Endodermal cell (in vitro differentiated cells): ENCODE measurements around the gene LRRC17. TPM values are rescaled to one million over a fixed set of nuclear protein-coding genes. Genes with fewer than 3 reads are reported as not detected.

Source experiments
- DNase-seq: peaks from one replicate; pipeline ENCODE4 v3.0.0-alpha.2; 2017
- H3K27ac ChIP-seq: 2 replicates; pipeline ENCODE4 v1.5.1; 2013; ENCODE audit warnings: mild to moderate bottlenecking, low read depth, low read length, moderate library complexity
- H3K27me3 ChIP-seq: 2 replicates; pipeline ENCODE4 v1.6.1; 2013; ENCODE audit warnings: mild to moderate bottlenecking, low read length, moderate library complexity; ENCODE audit not compliant: insufficient read depth, control insufficient read depth, poor library complexity, severe bottlenecking
- H3K36me3 ChIP-seq: 2 replicates; pipeline ENCODE4 v1.7.0; 2013; ENCODE audit warnings: mild to moderate bottlenecking, low read length, moderate library complexity; ENCODE audit not compliant: control insufficient read depth, insufficient read depth
- H3K4me1 ChIP-seq: one replicate; pipeline ENCODE4 v1.7.0; 2013; ENCODE audit warnings: low read length; ENCODE audit not compliant: control insufficient read depth, insufficient read depth
- H3K4me3 ChIP-seq: 2 replicates; pipeline ENCODE4 v1.5.1; 2013; ENCODE audit warnings: mild to moderate bottlenecking, low read length, moderate library complexity
- H3K9ac ChIP-seq: 2 replicates; pipeline ENCODE4 v1.6.1; 2013; ENCODE audit warnings: mild to moderate bottlenecking, low read length, moderate library complexity; ENCODE audit not compliant: poor library complexity, severe bottlenecking; ENCODE audit errors: extremely low read depth
- H3K9me3 ChIP-seq: 2 replicates; pipeline ENCODE4 v1.6.1; 2013; ENCODE audit warnings: mild to moderate bottlenecking, low read length, moderate library complexity; ENCODE audit not compliant: control insufficient read depth
- H3K27ac Mint-ChIP-seq: 2 replicates; pipeline ENCODE4 v1.8.0; 2020; ENCODE audit warnings: mixed read lengths
- H3K27me3 Mint-ChIP-seq: 2 replicates; pipeline ENCODE4 v1.8.0; 2021; ENCODE audit warnings: mild to moderate bottlenecking, mixed read lengths; ENCODE audit not compliant: insufficient read depth
- H3K36me3 Mint-ChIP-seq: 2 replicates; pipeline ENCODE4 v1.8.0; 2020; ENCODE audit warnings: low read depth, mixed read lengths
- H3K4me1 Mint-ChIP-seq: 2 replicates; pipeline ENCODE4 v1.8.0; 2020; ENCODE audit warnings: mixed read lengths
- H3K4me3 Mint-ChIP-seq: 2 replicates; pipeline ENCODE4 v1.8.0; 2020; ENCODE audit warnings: mild to moderate bottlenecking, moderate library complexity, mixed read lengths
- H3K9me3 Mint-ChIP-seq: 2 replicates; pipeline ENCODE4 v1.8.0; 2020; ENCODE audit warnings: mild to moderate bottlenecking, mixed read lengths
- WGBS, 2 experiments: methylation state at CpG; one replicate each; pipeline versions ENCODE4 v1.1.5 to v1.1.7; 2013; ENCODE audit warnings: missing lambda C conversion rate in 2 of 2, mixed read lengths in 1 of 2; ENCODE audit not compliant: insufficient coverage in 1 of 2, insufficient read length in 1 of 2; 5-methylcytosine and 5-hydroxymethylcytosine counted together
- total RNA-seq, 2 donors: library from RNA; stranded (reverse); fragmentation: NEBNext Ultra II Directional in 1 of 2; extraction: Animal tissue kit (Norgen Biotek cat#: 25700) in 1 of 2; gene quantifications; 2 replicates in 1 of 2; 3 replicates in 1 of 2; pipeline ENCODE4 v1.2.1, GENCODE V29; 2021
- TF ChIP-seq, protein P1 (sequence below): fragments of 200-600 bp; sonication (generic); conservative IDR thresholded peaks from 2 replicates; pipeline ENCODE4 v1.5.0; 2021; ENCODE audit warnings: antibody characterized with exemption, mild to moderate bottlenecking

LRRC17 gene
- total RNA-seq, 2 donors from 2014 or later, result 0.18 to 0.53 TPM

DNA sequence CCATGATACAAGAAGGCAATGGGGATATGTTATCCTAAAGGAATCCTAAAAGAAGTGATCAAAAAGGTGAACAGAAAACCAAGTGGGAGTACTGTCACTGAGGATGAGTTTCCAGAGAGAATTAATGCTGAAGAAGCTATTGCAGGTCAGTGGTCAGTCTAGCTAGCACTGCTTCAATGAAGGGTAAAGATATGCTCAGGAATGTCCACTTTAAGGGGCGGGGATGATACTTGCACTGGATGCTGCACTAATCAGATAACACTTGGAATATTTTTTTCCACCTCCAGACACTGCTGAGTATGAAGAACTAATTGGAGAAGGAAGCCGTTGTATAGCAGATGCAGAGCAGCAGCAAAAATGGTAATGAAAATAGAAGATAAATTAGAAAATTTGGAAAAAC, 75.3 kb downstream of the LRRC17 start:
- TF ChIP-seq, protein P1, sequence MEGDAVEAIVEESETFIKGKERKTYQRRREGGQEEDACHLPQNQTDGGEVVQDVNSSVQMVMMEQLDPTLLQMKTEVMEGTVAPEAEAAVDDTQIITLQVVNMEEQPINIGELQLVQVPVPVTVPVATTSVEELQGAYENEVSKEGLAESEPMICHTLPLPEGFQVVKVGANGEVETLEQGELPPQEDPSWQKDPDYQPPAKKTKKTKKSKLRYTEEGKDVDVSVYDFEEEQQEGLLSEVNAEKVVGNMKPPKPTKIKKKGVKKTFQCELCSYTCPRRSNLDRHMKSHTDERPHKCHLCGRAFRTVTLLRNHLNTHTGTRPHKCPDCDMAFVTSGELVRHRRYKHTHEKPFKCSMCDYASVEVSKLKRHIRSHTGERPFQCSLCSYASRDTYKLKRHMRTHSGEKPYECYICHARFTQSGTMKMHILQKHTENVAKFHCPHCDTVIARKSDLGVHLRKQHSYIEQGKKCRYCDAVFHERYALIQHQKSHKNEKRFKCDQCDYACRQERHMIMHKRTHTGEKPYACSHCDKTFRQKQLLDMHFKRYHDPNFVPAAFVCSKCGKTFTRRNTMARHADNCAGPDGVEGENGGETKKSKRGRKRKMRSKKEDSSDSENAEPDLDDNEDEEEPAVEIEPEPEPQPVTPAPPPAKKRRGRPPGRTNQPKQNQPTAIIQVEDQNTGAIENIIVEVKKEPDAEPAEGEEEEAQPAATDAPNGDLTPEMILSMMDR, result no peak
- no peak overlapping the region for H3K4me3 Mint-ChIP-seq

DNA sequence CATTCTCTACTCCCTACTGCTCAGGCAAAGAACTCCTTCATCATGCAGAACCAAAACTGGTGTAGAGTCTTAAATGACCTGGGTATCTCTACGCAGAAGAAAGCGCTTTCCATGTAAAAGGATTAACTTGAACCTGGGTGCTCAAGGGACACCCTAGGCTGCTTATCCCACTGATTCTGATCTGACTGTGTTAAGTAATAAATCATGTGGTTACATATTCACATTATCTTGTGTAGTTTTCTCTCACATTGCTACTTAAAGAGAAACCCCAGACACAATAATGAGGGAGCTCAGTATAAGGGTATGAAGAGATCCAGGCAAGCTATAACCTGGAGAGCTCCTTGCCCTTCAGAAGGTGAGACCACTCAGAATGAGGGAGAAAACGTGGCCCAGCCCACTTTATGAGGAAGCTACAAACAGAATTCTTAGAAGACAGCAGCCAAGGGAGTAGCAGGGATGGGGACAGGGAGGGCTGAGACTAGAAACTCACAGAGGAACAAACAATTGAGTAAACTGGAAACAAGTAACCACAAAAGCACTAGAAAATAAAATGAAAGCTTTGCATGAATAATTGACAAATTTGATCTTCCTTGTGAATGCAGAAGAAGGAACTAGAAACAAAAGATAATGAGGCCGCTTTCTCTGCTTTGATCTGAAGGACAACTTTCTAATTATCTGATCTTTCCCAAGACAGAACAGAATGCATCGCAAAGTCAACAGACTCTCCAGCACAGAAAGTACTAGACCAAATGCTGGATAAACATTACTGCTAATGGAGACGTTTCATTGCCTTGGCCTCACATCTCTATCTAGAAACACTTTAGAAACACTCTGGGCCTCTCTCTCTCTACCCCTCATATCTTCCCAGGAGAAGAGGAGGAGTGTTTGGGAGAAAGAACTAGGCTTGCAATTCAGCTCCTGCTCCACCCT, 76.1 kb downstream of the LRRC17 start:
- Histone ChIP-seq H3K27me3 (no peaks in the 10 kb centered on the region), H3K36me3 (no peaks in the 10 kb centered on the region), H3K9ac (no peak overlapping the region), H3K9me3 (no peaks in the 10 kb centered on the region), H3K4me3 (no peak overlapping the region), H3K27ac (no peak overlapping the region), H3K4me1 (no peaks in the 10 kb centered on the region)
- H3K36me3 Mint-ChIP-seq, result no peaks in the 10 kb centered on the region
- H3K4me1 Mint-ChIP-seq, result no peaks in the 10 kb centered on the region
- H3K4me3 Mint-ChIP-seq, result no peak overlapping the region
- H3K27ac Mint-ChIP-seq, result no peak overlapping the region
- TF ChIP-seq, protein P1, result no peak
- no peak for DNase-seq
- H3K9me3 Mint-ChIP-seq, result no peaks in the 10 kb centered on the region
- H3K27me3 Mint-ChIP-seq, result no peaks in the 10 kb centered on the region
- WGBS, 2 experiments, result 87 to 91% methylated on average over 4 to 6 of the region's 6 CpGs

More for the DNA sequence above, 75.3 kb downstream of the LRRC17 start:
- no peak overlapping the region for H3K4me3 ChIP-seq
- no peak for DNase-seq
- 95 to 100% methylated on average over 1 to 2 of the region's 2 CpGs for WGBS, 2 experiments
- H3K27me3 Mint-ChIP-seq, result no peaks in the 10 kb centered on the region
- no peaks in the 10 kb centered on the region for H3K4me1 ChIP-seq
- no peak overlapping the region for H3K27ac Mint-ChIP-seq
- H3K27ac ChIP-seq, result no peak overlapping the region
- H3K36me3 Mint-ChIP-seq, result no peaks in the 10 kb centered on the region
- H3K4me1 Mint-ChIP-seq, result no peaks in the 10 kb centered on the region
- no peak overlapping the region for H3K9ac ChIP-seq
- H3K36me3 ChIP-seq, result no peaks in the 10 kb centered on the region
- no peaks in the 10 kb centered on the region for H3K27me3 ChIP-seq
- H3K9me3 Mint-ChIP-seq, result no peaks in the 10 kb centered on the region
- H3K9me3 ChIP-seq, result peaks cover 1% of the 10 kb centered on the region

DNA sequence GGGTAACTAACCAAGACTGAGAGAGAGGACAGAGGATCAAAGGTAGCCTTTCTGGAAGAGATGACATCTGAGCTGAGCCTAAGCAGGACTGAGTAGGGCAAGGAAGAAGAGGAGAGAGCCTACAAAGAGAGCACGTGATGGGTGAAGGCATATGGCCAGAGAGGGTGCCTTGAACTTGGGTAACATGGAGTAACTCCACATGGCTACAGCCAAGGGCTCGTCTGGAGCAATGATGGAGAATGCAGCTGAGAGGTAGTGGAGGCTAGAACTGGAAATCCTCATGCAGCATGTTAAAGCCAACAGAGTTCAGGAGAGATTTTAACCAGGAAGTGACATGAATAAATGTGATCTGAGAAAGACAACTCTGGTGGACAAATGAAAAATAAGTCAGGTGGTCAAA, 77.8 kb downstream of the LRRC17 start:
- no peaks in the 10 kb centered on the region for H3K36me3 ChIP-seq
- TF ChIP-seq, protein P1, result no peak
- 85 to 94% methylated on average over 2 of the region's 2 CpGs for WGBS, 2 experiments
- no peaks in the 10 kb centered on the region for H3K36me3 Mint-ChIP-seq
- H3K27me3 ChIP-seq, result no peaks in the 10 kb centered on the region
- H3K27ac ChIP-seq, result no peak overlapping the region
- H3K27ac Mint-ChIP-seq, result no peak overlapping the region
- no peaks in the 10 kb centered on the region for H3K4me1 Mint-ChIP-seq
- H3K9me3 ChIP-seq, result no peaks in the 10 kb centered on the region
- H3K27me3 Mint-ChIP-seq, result no peaks in the 10 kb centered on the region
- no peaks in the 10 kb centered on the region for H3K9me3 Mint-ChIP-seq
- H3K9ac ChIP-seq, result no peak overlapping the region
- no peaks in the 10 kb centered on the region for H3K4me1 ChIP-seq
- no peak overlapping the region for H3K4me3 ChIP-seq
- no peak for DNase-seq
- H3K4me3 Mint-ChIP-seq, result no peak overlapping the region
